Measurements from ENCODE around the gene CHI3L2.

GRCh38 chr1:111182052-111182451 lies 45.5 kb upstream of the CHI3L2 start:
- TF ChIP-seq POLR2A (conservative IDR thresholded peaks at IDR 0.05), result no peak
- no peak for TF ChIP-seq HDAC2 (IDR thresholded peaks at IDR 0.05)
- no peak for TF ChIP-seq DPF2 (IDR thresholded peaks at IDR 0.05)
- TF ChIP-seq CTCF (IDR thresholded peaks at IDR 0.05 in 2 of 3, conservative IDR thresholded peaks at IDR 0.05 in 1 of 3; ENCODE audit: insufficient read depth in 2 of 3, low read depth in 1 of 3, low read length in 3 of 3), result no peak
- no peak for TF ChIP-seq SNAPC5 (CRISPR knock-in tag; IDR thresholded peaks at IDR 0.05)
- TF ChIP-seq ZZZ3 (IDR thresholded peaks at IDR 0.05), result no peak
